ENCODE measurements around the gene LENG1. TPM values are rescaled to one million over a fixed set of nuclear protein-coding genes. Genes with fewer than 3 reads are reported as not detected.

Gene LENG1
- total and polyA plus RNA-seq, 4 experiments from 2014 or later, result 9.9 to 22.7 (median 18.8) TPM

GRCh38 chr19:54190503-54191010 is 31.0 kb upstream of the LENG1 start:
- peak overlapping the region; percentile 63 to 76 for H3K4me3 ChIP-seq (ENCODE audit: low read length in 2 of 2)
- CTCF ChIA-PET (ENCODE audit: partially characterized antibody), result interaction anchor here (2.7 to 5.0 kb wide), 4 partner anchors 13 to 76 kb away, joined by 10 to 56 read pairs (median 28); partner anchors contain the start of genes LENG1 and RPS9
- H3K36me3 ChIP-seq (ENCODE audit: insufficient read depth, low read length), result peaks cover 17% of the 10 kb centered on the region
- peaks cover 17 to 29% of the 10 kb centered on the region in 2 donors for H3K36me3 Mint-ChIP-seq
- peaks cover 17 to 54% (median 34%) of the 10 kb centered on the region in 4 donors for H3K4me1 Mint-ChIP-seq
- POLR2A ChIA-PET (ENCODE audit: partially characterized antibody), result interaction anchor here (0.7 to 7.3 kb wide), 15 partner anchors 12 to 1464 kb away, joined by 3 to 256 read pairs (median 8); partner anchors contain the start of genes CNOT3, LENG1, LENG8 and PRPF31
- peak overlapping the region; percentile 94 to 100 (median 99) for H3K27ac Mint-ChIP-seq
- no peaks in the 10 kb centered on the region for H3K9me3 ChIP-seq (ENCODE audit: control insufficient read depth in 1 of 2, low read length in 2 of 2)
- H3K4me1 ChIP-seq (ENCODE audit: insufficient read depth, low read length), result peaks cover 30% of the 10 kb centered on the region
- peak overlapping the region; percentile 99 for H3K27ac ChIP-seq (ENCODE audit: low read depth, low read length)
- H3K27me3 ChIP-seq (ENCODE audit: insufficient read depth, low read length), result no peaks in the 10 kb centered on the region
- DNase-seq, result peak; percentile 100
- no peaks in the 10 kb centered on the region for H3K27me3 Mint-ChIP-seq
- H3K9me3 Mint-ChIP-seq, result peaks cover 0 to 1% (median 0%) of the 10 kb centered on the region in 8 donors
- peak overlapping the region; percentile 90 to 99 (median 96) for H3K4me3 Mint-ChIP-seq
- intact Hi-C loops (cut with micrococcal nuclease), result loop anchor here (1.0 to 5.0 kb wide), 8 partner anchors 10 to 1932 kb away; partner anchors contain the start of genes CNOT3, LENG1, LENG9 and MYADM

- H3K27ac Mint-ChIP-seq, result peak overlapping the region; percentile 94 to 100 (median 99)
- peak overlapping the region; percentile 90 to 99 (median 96) for H3K4me3 Mint-ChIP-seq
- no peaks in the 10 kb centered on the region for H3K27me3 ChIP-seq (ENCODE audit: insufficient read depth, low read length)
- H3K9me3 Mint-ChIP-seq, result peaks cover 0 to 1% (median 0%) of the 10 kb centered on the region in 8 donors
- peaks cover 15 to 54% (median 32%) of the 10 kb centered on the region in 4 donors for H3K4me1 Mint-ChIP-seq
- no peaks in the 10 kb centered on the region for H3K27me3 Mint-ChIP-seq
- DNase-seq, result peak; percentile 100
- H3K4me3 ChIP-seq (ENCODE audit: low read length in 2 of 2), result peak overlapping the region; percentile 57 to 76
- peaks cover 17% of the 10 kb centered on the region for H3K36me3 ChIP-seq (ENCODE audit: insufficient read depth, low read length)
- peaks cover 30% of the 10 kb centered on the region for H3K4me1 ChIP-seq (ENCODE audit: insufficient read depth, low read length)
- peaks cover 12 to 28% of the 10 kb centered on the region in 2 donors for H3K36me3 Mint-ChIP-seq
- no peaks in the 10 kb centered on the region for H3K9me3 ChIP-seq (ENCODE audit: control insufficient read depth in 1 of 2, low read length in 2 of 2)
- intact Hi-C loops (cut with micrococcal nuclease), result loop anchor here (1.0 to 5.0 kb wide), 10 partner anchors 10 to 1932 kb away; partner anchors contain the start of genes CNOT3, LENG1, LENG9 and MYADM
- H3K27ac ChIP-seq (ENCODE audit: low read depth, low read length), result peak overlapping the region; percentile 99
- ChIA-PET CTCF (ENCODE audit: partially characterized antibody) (interaction anchor here (0.8 to 5.0 kb wide), 12 partner anchors 14 to 202 kb away, joined by 3 to 56 read pairs (median 5); partner anchors contain the start of genes CNOT3, LENG1, RPS9 and TMC4), POLR2A (ENCODE audit: partially characterized antibody) (interaction anchor here (0.5 to 7.3 kb wide), 29 partner anchors 12 to 1465 kb away, joined by 3 to 256 read pairs (median 5); partner anchors contain the start of genes CNOT3, LENG1, LENG8 and LILRA6)
Observed at GRCh38 chr19:54189735-54190502, 30.4 kb upstream of the LENG1 start.

- Mint-ChIP-seq H3K4me3 (peak within 1 kb of the TSS; percentile 90 to 99 (median 96)), H3K27ac (peak within 1 kb of the TSS; percentile 96 to 100 (median 99)), H3K4me1 (peaks cover 15 to 54% (median 32%) of the 10 kb centered on the region in 4 donors), H3K9me3 (peaks cover 0 to 1% (median 0%) of the 10 kb centered on the region in 8 donors), H3K36me3 (peaks cover 11 to 28% of the 10 kb centered on the region in 2 donors), H3K27me3 (no peaks in the 10 kb centered on the region)
- Histone ChIP-seq H3K9me3 (ENCODE audit: control insufficient read depth in 1 of 2, low read length in 2 of 2) (no peaks in the 10 kb centered on the region), H3K36me3 (ENCODE audit: insufficient read depth, low read length) (peaks cover 17% of the 10 kb centered on the region), H3K4me3 (ENCODE audit: low read length in 2 of 2) (peak within 1 kb of the TSS; percentile 57 to 76), H3K4me1 (ENCODE audit: insufficient read depth, low read length) (peaks cover 30% of the 10 kb centered on the region), H3K27ac (ENCODE audit: low read depth, low read length) (peak within 1 kb of the TSS; percentile 99), H3K27me3 (ENCODE audit: insufficient read depth, low read length) (no peaks in the 10 kb centered on the region)
- intact Hi-C loops (cut with micrococcal nuclease), result loop anchor here (1.0 to 2.0 kb wide), 2 partner anchors 16 to 42 kb away; no protein-coding TSS in a partner anchor
- ChIA-PET CTCF (ENCODE audit: partially characterized antibody) (interaction anchor here (0.8 to 5.0 kb wide), 12 partner anchors 14 to 202 kb away, joined by 3 to 56 read pairs (median 5); partner anchors contain the start of genes CNOT3, LENG1, RPS9 and TMC4), POLR2A (ENCODE audit: partially characterized antibody) (interaction anchor here (0.5 to 7.3 kb wide), 26 partner anchors 11 to 1465 kb away, joined by 3 to 256 read pairs (median 5); partner anchors contain the start of genes CNOT3, FIZ1, LENG1 and LILRA6)
- no peak for DNase-seq
Observed at GRCh38 chr19:54189145-54189734, 29.7 kb upstream of the LENG1 start, which contains the start of gene MBOAT7. Gene MBOAT7, minus strand, starts transcription at chr19:54189580. Its CDS starts 1,072 bp downstream, at chr19:54188508.

- Histone ChIP-seq H3K27me3 (ENCODE audit: insufficient read depth, low read length) (no peaks in the 10 kb centered on the region), H3K4me3 (ENCODE audit: low read length in 2 of 2) (peak overlapping the region; percentile 23 to 76), H3K36me3 (ENCODE audit: insufficient read depth, low read length) (peaks cover 12% of the 10 kb centered on the region), H3K4me1 (ENCODE audit: insufficient read depth, low read length) (peaks cover 30% of the 10 kb centered on the region), H3K9me3 (ENCODE audit: control insufficient read depth in 1 of 2, low read length in 2 of 2) (no peaks in the 10 kb centered on the region), H3K27ac (ENCODE audit: low read depth, low read length) (peak overlapping the region; percentile 99)
- peaks cover 0 to 1% (median 0%) of the 10 kb centered on the region in 8 donors for H3K9me3 Mint-ChIP-seq
- H3K4me3 Mint-ChIP-seq, result peak overlapping the region; percentile 80 to 99 (median 87)
- peak in 3 of 5 donors; percentile 31 to 91 (median 37) for DNase-seq
- peaks cover 11 to 25% of the 10 kb centered on the region in 2 donors for H3K36me3 Mint-ChIP-seq
- peaks cover 16 to 51% (median 31%) of the 10 kb centered on the region in 4 donors for H3K4me1 Mint-ChIP-seq
- intact Hi-C loops (cut with micrococcal nuclease), result loop anchor here (2.0 kb wide), 1 partner anchor 16 kb away; no protein-coding TSS in a partner anchor
- CTCF ChIA-PET (ENCODE audit: partially characterized antibody), result interaction anchor here (2.7 to 5.0 kb wide), 4 partner anchors 15 to 78 kb away, joined by 10 to 56 read pairs (median 28); partner anchors contain the start of genes LENG1 and RPS9
- peak overlapping the region; percentile 85 to 96 (median 90) for H3K27ac Mint-ChIP-seq
- POLR2A ChIA-PET (ENCODE audit: partially characterized antibody), result interaction anchor here (1.0 to 7.3 kb wide), 14 partner anchors 14 to 1466 kb away, joined by 3 to 256 read pairs (median 6); partner anchors contain the start of genes CNOT3, FIZ1, LENG1 and PRPF31
- H3K27me3 Mint-ChIP-seq, result no peaks in the 10 kb centered on the region
Observed at GRCh38 chr19:54188215-54188871, 28.8 kb upstream of the LENG1 start.

- H3K27me3 ChIP-seq (ENCODE audit: insufficient read depth, low read length), result no peaks in the 10 kb centered on the region
- intact Hi-C loops (cut with micrococcal nuclease), result no loop called here
- H3K36me3 ChIP-seq (ENCODE audit: insufficient read depth, low read length), result peaks cover 7% of the 10 kb centered on the region
- POLR2A ChIA-PET (ENCODE audit: partially characterized antibody), result interaction anchor here (1.1 to 7.3 kb wide), 5 partner anchors 14 to 50 kb away, joined by 3 to 256 read pairs (median 5); partner anchors contain the start of genes CNOT3, RPS9 and TMC4
- Mint-ChIP-seq H3K4me1 (peaks cover 12 to 41% (median 22%) of the 10 kb centered on the region in 4 donors), H3K4me3 (peak overlapping the region in 5 of 8 donors; percentile 54 to 89 (median 80)), H3K36me3 (peaks cover 7 to 22% of the 10 kb centered on the region in 2 donors), H3K9me3 (peaks cover 0 to 1% (median 0%) of the 10 kb centered on the region in 8 donors), H3K27me3 (no peaks in the 10 kb centered on the region), H3K27ac (peak overlapping the region in 5 of 7 donors; percentile 12 to 96 (median 70))
- H3K9me3 ChIP-seq (ENCODE audit: control insufficient read depth in 1 of 2, low read length in 2 of 2), result no peaks in the 10 kb centered on the region
- H3K4me3 ChIP-seq (ENCODE audit: low read length in 2 of 2), result no peak overlapping the region
- H3K27ac ChIP-seq (ENCODE audit: low read depth, low read length), result no peak overlapping the region
- H3K4me1 ChIP-seq (ENCODE audit: insufficient read depth, low read length), result peaks cover 26% of the 10 kb centered on the region
- CTCF ChIA-PET (ENCODE audit: partially characterized antibody), result interaction anchor here (0.9 to 4.5 kb wide), 2 partner anchors 19 to 80 kb away, joined by 3 to 37 read pairs; no protein-coding TSS in a partner anchor
- no peak for DNase-seq
Observed at GRCh38 chr19:54186934-54187381, 27.4 kb upstream of the LENG1 start.
